Activated T-helper 2 cell treated with anti-CD3 and anti-CD28 coated beads, Interferon-gamma antibody, Interleukin-2, Interleukin-4, amounts not matched to agents 10 μg/mL and 5 μg/mL and 100 μg/mL, durations not matched to agents 14 hours and 24 hours and 36 hours (primary cell): ENCODE measurements around the gene THEMIS. TPM values are rescaled to one million over a fixed set of nuclear protein-coding genes. Genes with fewer than 3 reads are reported as not detected.
"Not testable (repeated sequence)": the region's sequence is repeated elsewhere in the genome, so short reads cannot be mapped to it uniquely, and the experiment has no call there.

Experiments
- DNase-seq: peaks from one replicate; pipeline ENCODE4 v3.0.0; 2021; ENCODE audit warnings: low spot score
- H3K27ac Mint-ChIP-seq: one replicate; pipeline ENCODE4 v1.8.0; 2021; ENCODE audit warnings: mixed read lengths
- H3K27me3 Mint-ChIP-seq: one replicate; pipeline ENCODE4 v1.8.0; 2021; ENCODE audit warnings: low read depth, mixed read lengths
- H3K36me3 Mint-ChIP-seq: one replicate; pipeline ENCODE4 v1.8.0; 2021; ENCODE audit warnings: low read depth, mixed read lengths
- H3K4me1 Mint-ChIP-seq: one replicate; pipeline ENCODE4 v1.8.0; 2021; ENCODE audit warnings: low read depth, mixed read lengths
- H3K4me3 Mint-ChIP-seq: one replicate; pipeline ENCODE4 v1.8.0; 2021; ENCODE audit warnings: low read depth, mild to moderate bottlenecking, moderate library complexity, mixed read lengths
- H3K9me3 Mint-ChIP-seq: one replicate; pipeline ENCODE4 v1.8.0; 2021; ENCODE audit warnings: mixed read lengths
- intact Hi-C: fragments of 100-400 bp; cut with micrococcal nuclease; formaldehyde crosslinking; loops from one replicate; pipeline ENCODE4 v1.15.1; 2023
- total RNA-seq: library from RNA; stranded (reverse); gene quantifications from 2 replicates; pipeline ENCODE4 v1.2.3, GENCODE V29; 2022

Gene THEMIS
- total RNA-seq, 1 donor from 2014 or later = 10.2 TPM

GRCh38 chr6:127732927-127733326, 167.9 kb downstream of the THEMIS start:
- H3K27ac Mint-ChIP-seq = no peak overlapping the region
- H3K4me3 Mint-ChIP-seq = no peak overlapping the region
- H3K36me3 Mint-ChIP-seq = peaks cover 3% of the 10 kb centered on the region
- DNase-seq = no peak
- no peaks in the 10 kb centered on the region for H3K9me3 Mint-ChIP-seq
- H3K4me1 Mint-ChIP-seq = no peaks in the 10 kb centered on the region
- H3K27me3 Mint-ChIP-seq = no peaks in the 10 kb centered on the region
- intact Hi-C loops = no loop called here

GRCh38 chr6:127727260-127727953, 173.5 kb downstream of the THEMIS start:
- Mint-ChIP-seq H3K27me3 (no peaks in the 10 kb centered on the region), H3K4me1 (no peaks in the 10 kb centered on the region), H3K4me3 (no peak overlapping the region), H3K36me3 (peaks cover 16% of the 10 kb centered on the region), H3K27ac (no peak overlapping the region), H3K9me3 (no peaks in the 10 kb centered on the region)
- intact Hi-C loops = no loop called here
- no peak for DNase-seq

GRCh38 chr6:127725821-127726220, 175.0 kb downstream of the THEMIS start:
- Mint-ChIP-seq H3K4me1 (no peaks in the 10 kb centered on the region), H3K36me3 (peaks cover 17% of the 10 kb centered on the region), H3K4me3 (no peak overlapping the region), H3K27me3 (no peaks in the 10 kb centered on the region), H3K27ac (no peak overlapping the region), H3K9me3 (no peaks in the 10 kb centered on the region)
- no peak for DNase-seq
- intact Hi-C loops = no loop called here

- Mint-ChIP-seq H3K4me3 (no peak overlapping the region), H3K36me3 (peaks cover 39% of the 10 kb centered on the region), H3K4me1 (no peaks in the 10 kb centered on the region), H3K9me3 (no peaks in the 10 kb centered on the region), H3K27ac (no peak overlapping the region), H3K27me3 (no peaks in the 10 kb centered on the region)
- no peak for DNase-seq
- intact Hi-C loops = no loop called here
These were observed 182.2 kb downstream of the THEMIS start for GRCh38 chr6:127718694-127719093.

- Mint-ChIP-seq H3K27me3 (no peaks in the 10 kb centered on the region), H3K4me3 (no peak overlapping the region), H3K27ac (no peak overlapping the region), H3K4me1 (no peaks in the 10 kb centered on the region), H3K9me3 (no peaks in the 10 kb centered on the region), H3K36me3 (peaks cover 39% of the 10 kb centered on the region)
- DNase-seq = no peak
- intact Hi-C loops = no loop called here
These were observed 183.5 kb downstream of the THEMIS start for GRCh38 chr6:127717384-127717783.

- DNase-seq = no peak
- Mint-ChIP-seq H3K36me3 (peaks cover 39% of the 10 kb centered on the region), H3K4me1 (no peaks in the 10 kb centered on the region), H3K4me3 (no peak overlapping the region), H3K27ac (no peak overlapping the region), H3K27me3 (no peaks in the 10 kb centered on the region), H3K9me3 (no peaks in the 10 kb centered on the region)
- intact Hi-C loops = no loop called here
These were observed 184.4 kb downstream of the THEMIS start for GRCh38 chr6:127716465-127716864.

GRCh38 chr6:127710668-127711067, 190.2 kb downstream of the THEMIS start:
- H3K4me1 Mint-ChIP-seq = no peaks in the 10 kb centered on the region
- peaks cover 3% of the 10 kb centered on the region for H3K9me3 Mint-ChIP-seq
- no peak for DNase-seq
- H3K27me3 Mint-ChIP-seq = no peaks in the 10 kb centered on the region
- no peak overlapping the region for H3K27ac Mint-ChIP-seq
- intact Hi-C loops = no loop called here
- H3K36me3 Mint-ChIP-seq = peaks cover 45% of the 10 kb centered on the region
- H3K4me3 Mint-ChIP-seq = no peak overlapping the region

GRCh38 chr6:127706216-127706615, 194.6 kb downstream of the THEMIS start:
- peaks cover 46% of the 10 kb centered on the region for H3K36me3 Mint-ChIP-seq
- DNase-seq = no peak
- no peak overlapping the region for H3K4me3 Mint-ChIP-seq
- intact Hi-C loops = no loop called here
- H3K4me1 Mint-ChIP-seq = no peaks in the 10 kb centered on the region
- peaks cover 3% of the 10 kb centered on the region for H3K9me3 Mint-ChIP-seq
- no peaks in the 10 kb centered on the region for H3K27me3 Mint-ChIP-seq
- no peak overlapping the region for H3K27ac Mint-ChIP-seq

- H3K36me3 Mint-ChIP-seq = peaks cover 29% of the 10 kb centered on the region
These were observed 205.8 kb downstream of the THEMIS start for GRCh38 chr6:127695108-127695507.

GRCh38 chr6:127691146-127691545, 209.7 kb downstream of the THEMIS start:
- Mint-ChIP-seq H3K9me3 (peaks cover 13% of the 10 kb centered on the region), H3K27me3 (no peaks in the 10 kb centered on the region), H3K27ac (no peak overlapping the region), H3K36me3 (peaks cover 13% of the 10 kb centered on the region), H3K4me3 (no peak overlapping the region), H3K4me1 (no peaks in the 10 kb centered on the region)
- intact Hi-C loops = no loop called here
- DNase-seq = no peak

More at GRCh38 chr6:127695108-127695507, 205.8 kb downstream of the THEMIS start:
- H3K4me3 Mint-ChIP-seq = no peak overlapping the region
- no peaks in the 10 kb centered on the region for H3K9me3 Mint-ChIP-seq
- no peak overlapping the region for H3K27ac Mint-ChIP-seq
- no peaks in the 10 kb centered on the region for H3K27me3 Mint-ChIP-seq
- intact Hi-C loops = no loop called here
- no peaks in the 10 kb centered on the region for H3K4me1 Mint-ChIP-seq
- no peak for DNase-seq

- no peak for DNase-seq
- Mint-ChIP-seq H3K27ac (no peak overlapping the region), H3K9me3 (peaks cover 13% of the 10 kb centered on the region), H3K4me3 (no peak overlapping the region), H3K4me1 (no peaks in the 10 kb centered on the region), H3K27me3 (no peaks in the 10 kb centered on the region), H3K36me3 (peaks cover 10% of the 10 kb centered on the region)
- intact Hi-C loops = no loop called here
These were observed 210.3 kb downstream of the THEMIS start for GRCh38 chr6:127690588-127690987.

GRCh38 chr6:127690092-127690491, 210.8 kb downstream of the THEMIS start:
- Mint-ChIP-seq H3K4me3 (no peak overlapping the region), H3K27ac (no peak overlapping the region), H3K27me3 (no peaks in the 10 kb centered on the region), H3K36me3 (peaks cover 7% of the 10 kb centered on the region), H3K9me3 (peaks cover 13% of the 10 kb centered on the region), H3K4me1 (no peaks in the 10 kb centered on the region)
- intact Hi-C loops = no loop called here
- no peak for DNase-seq

- DNase-seq, H3K27ac Mint-ChIP-seq, H3K4me3 Mint-ChIP-seq, H3K36me3 Mint-ChIP-seq, H3K4me1 Mint-ChIP-seq, H3K27me3 Mint-ChIP-seq, intact Hi-C loops: not testable (repeated sequence)
- H3K9me3 Mint-ChIP-seq = peaks cover 13% of the 10 kb centered on the region
These were observed 213.4 kb downstream of the THEMIS start for GRCh38 chr6:127687490-127687889.

- intact Hi-C loops = no loop called here
- Mint-ChIP-seq H3K27me3 (no peaks in the 10 kb centered on the region), H3K36me3 (peaks cover 3% of the 10 kb centered on the region), H3K4me1 (no peaks in the 10 kb centered on the region), H3K9me3 (peaks cover 13% of the 10 kb centered on the region), H3K27ac (no peak overlapping the region), H3K4me3 (no peak overlapping the region)
- no peak for DNase-seq
These were observed 214.8 kb downstream of the THEMIS start for GRCh38 chr6:127686084-127686483.
